H1 (cell line): ENCODE results near the gene FOLR1. TPM values are rescaled to one million over a fixed set of nuclear protein-coding genes. Genes with fewer than 3 reads are reported as not detected.

ENCODE experiments used
- CTCF ChIA-PET: fragments of 300-600 bp; sonication (Branson Sonifier 250); formaldehyde crosslinking; loops from one replicate; lab custom pipeline; 2021; ENCODE audit not compliant: partially characterized antibody; lab: Charles Lee
- POLR2A ChIA-PET: fragments of 300-600 bp; sonication (Branson Sonifier 250); formaldehyde crosslinking; loops from one replicate; lab custom pipeline; 2021; ENCODE audit warnings: inconsistent platforms; ENCODE audit not compliant: partially characterized antibody; lab: Charles Lee
- DNase-seq, 2 experiments: peaks; one replicate each; pipeline versions ENCODE4 v3.0.0 to v3.0.0-alpha.2; 2010 to 2022; ENCODE audit warnings: low spot score in 2 of 2, low read depth in 1 of 2, mixed read lengths in 1 of 2
- FAIRE-seq: peaks from 2 replicates; lab custom pipeline; 2011; peaks lifted over from hg19 to GRCh38; lab: Jason Lieb, UNC
- H2AFZ ChIP-seq: 2 replicates; pipeline ENCODE4 v1.8.1; 2012; ENCODE audit warnings: low read length, inconsistent platforms
- H2AK5ac ChIP-seq: 2 replicates; pipeline ENCODE4 v1.6.1; 2013; ENCODE audit warnings: low read depth, low read length
- H2BK120ac ChIP-seq: replicated peaks from 2 replicates; pipeline ENCODE3; 2013; ENCODE audit warnings: low read depth, low read length, inconsistent platforms
- H2BK12ac ChIP-seq: 2 replicates; pipeline ENCODE4 v1.6.1; 2013; ENCODE audit warnings: low read depth, low read length
- H2BK15ac ChIP-seq: 2 replicates; pipeline ENCODE4 v1.6.1; 2013; ENCODE audit warnings: low read length
- H2BK20ac ChIP-seq: 2 replicates; pipeline ENCODE4 v1.6.1; 2013; ENCODE audit warnings: low read length
- H2BK5ac ChIP-seq: 2 replicates; pipeline ENCODE4 v1.6.1; 2013; ENCODE audit warnings: low read depth, low read length
- H3K14ac ChIP-seq: 2 replicates; pipeline ENCODE4 v1.6.1; 2013; ENCODE audit warnings: inconsistent platforms; ENCODE audit not compliant: insufficient read length
- H3K18ac ChIP-seq: 2 replicates; pipeline ENCODE4 v1.6.1; 2013; ENCODE audit warnings: low read length; ENCODE audit errors: extremely low read depth
- H3K23ac ChIP-seq: 2 replicates; pipeline ENCODE4 v1.6.1; 2013; ENCODE audit warnings: inconsistent platforms; ENCODE audit not compliant: insufficient read length
- H3K23me2 ChIP-seq: 2 replicates; pipeline ENCODE4 v1.6.1; 2013; ENCODE audit warnings: low read depth, low read length
- H3K27ac ChIP-seq: 2 replicates; pipeline ENCODE4 v1.6.1; 2011; ENCODE audit warnings: low read depth, low read length, inconsistent platforms
- H3K27me3 ChIP-seq, 4 experiments: replicated peaks in 1 of 4; 1 replicate in 1 of 4; 2 replicates in 3 of 4; pipeline versions ENCODE4 v1.6.1 to v1.8.1; 2011 to 2013; ENCODE audit warnings: low read length in 3 of 4, mild to moderate bottlenecking in 3 of 4, inconsistent platforms in 2 of 4, mixed read lengths in 2 of 4, moderate library complexity in 1 of 4; ENCODE audit not compliant: control insufficient read depth in 3 of 4, insufficient read depth in 3 of 4; ENCODE audit errors: extremely low read depth in 1 of 4
- H3K36me3 ChIP-seq, 4 experiments: 2 replicates each; pipeline versions ENCODE4 v1.6.1 to v1.8.1; 2011 to 2013; ENCODE audit warnings: mild to moderate bottlenecking in 4 of 4, low read length in 3 of 4, moderate library complexity in 2 of 4, control low read depth in 1 of 4, inconsistent platforms in 1 of 4; ENCODE audit not compliant: insufficient read depth in 4 of 4, control insufficient read depth in 2 of 4
- H3K4ac ChIP-seq: replicated peaks from 2 replicates; pipeline ENCODE3; 2013; ENCODE audit warnings: low read length, low read depth, mixed read lengths, inconsistent platforms; ENCODE audit not compliant: insufficient read length
- H3K4me1 ChIP-seq, 4 experiments: replicated peaks in 1 of 4; 1 replicate in 1 of 4; 2 replicates in 3 of 4; pipeline versions ENCODE4 v1.6.1 to v1.8.1; 2011 to 2013; ENCODE audit warnings: low read length in 3 of 4, inconsistent platforms in 2 of 4, mixed read lengths in 1 of 4; ENCODE audit not compliant: insufficient read depth in 4 of 4, control insufficient read depth in 3 of 4
- H3K4me2 ChIP-seq, 2 experiments: 2 replicates each; pipeline versions ENCODE4 v1.6.1 to v1.8.1; 2011 to 2013; ENCODE audit warnings: low read depth in 2 of 2, low read length in 2 of 2, control low read depth in 1 of 2, inconsistent platforms in 1 of 2, mild to moderate bottlenecking in 1 of 2; ENCODE audit not compliant: insufficient read depth in 1 of 2
- H3K4me3 ChIP-seq, 4 experiments: fragments of 200-600, 300-600 bp in 1 of 4; sonication (generic), shearing (Covaris generic), sonication (Bioruptor Twin) in 1 of 4; 2 replicates each; pipeline versions ENCODE4 v1.5.1 to v1.8.1; 2011 to 2016; ENCODE audit warnings: low read length in 4 of 4, low read depth in 3 of 4, control low read depth in 2 of 4, inconsistent platforms in 2 of 4, mild to moderate bottlenecking in 2 of 4, mixed read lengths in 1 of 4, moderate library complexity in 1 of 4; ENCODE audit not compliant: insufficient read depth in 2 of 4; ENCODE audit errors: extremely low read depth in 1 of 4
- H3K56ac ChIP-seq: replicated peaks from 2 replicates; pipeline ENCODE3; 2013; ENCODE audit warnings: low read depth, mild to moderate bottlenecking, mixed read lengths, low read length, inconsistent platforms; ENCODE audit not compliant: insufficient read length
- H3K79me1 ChIP-seq: 2 replicates; pipeline ENCODE4 v1.6.1; 2013; ENCODE audit warnings: low read depth, low read length, control low read depth
- H3K79me2 ChIP-seq, 2 experiments: 2 replicates each; pipeline versions ENCODE4 v1.6.1 to v1.8.1; 2012 to 2013; ENCODE audit warnings: low read length in 2 of 2, mild to moderate bottlenecking in 2 of 2, inconsistent platforms in 1 of 2; ENCODE audit not compliant: insufficient read depth in 2 of 2, control insufficient read depth in 1 of 2
- H3K9ac ChIP-seq, 4 experiments: replicated peaks in 1 of 4; 1 replicate in 1 of 4; 2 replicates in 3 of 4; pipeline versions ENCODE4 v1.6.1 to v1.8.1; 2011 to 2013; ENCODE audit warnings: low read depth in 3 of 4, low read length in 3 of 4, control low read depth in 2 of 4, mild to moderate bottlenecking in 2 of 4, moderate library complexity in 2 of 4, inconsistent platforms in 1 of 4; ENCODE audit errors: extremely low read depth in 1 of 4
- H3K9me3 ChIP-seq, 2 experiments: 2 replicates each; pipeline versions ENCODE4 v1.6.1 to v1.8.1; 2012 to 2013; ENCODE audit warnings: mild to moderate bottlenecking in 2 of 2, moderate library complexity in 2 of 2, control low read depth in 1 of 2, inconsistent platforms in 1 of 2, low read depth in 1 of 2, low read length in 1 of 2, mixed read lengths in 1 of 2; ENCODE audit not compliant: insufficient read depth in 2 of 2
- H4K20me1 ChIP-seq, 2 experiments: replicated peaks in 1 of 2; 2 replicates each; pipeline versions ENCODE3 to v1.8.1; 2011 to 2013; ENCODE audit warnings: inconsistent platforms in 2 of 2, low read length in 2 of 2, mild to moderate bottlenecking in 1 of 2; ENCODE audit not compliant: insufficient read depth in 2 of 2, control insufficient read depth in 1 of 2
- H4K5ac ChIP-seq: 2 replicates; pipeline ENCODE4 v1.6.1; 2013; ENCODE audit warnings: low read length, low read depth, mixed read lengths, inconsistent platforms; ENCODE audit not compliant: insufficient read length
- H4K8ac ChIP-seq: 2 replicates; pipeline ENCODE4 v1.8.0; 2013; ENCODE audit warnings: mild to moderate bottlenecking, moderate library complexity, low read length, inconsistent platforms; ENCODE audit not compliant: insufficient read depth; ENCODE audit errors: extremely low read depth
- H4K91ac ChIP-seq: replicated peaks from 2 replicates; pipeline ENCODE3; 2013; ENCODE audit warnings: low read length, mixed read lengths, inconsistent platforms; ENCODE audit not compliant: insufficient read length
- ASH2L ChIP-seq: fragments of 200-600, 300-600 bp; sonication (generic); IDR thresholded peaks from one replicate; pipeline ENCODE4 v1.7.1; 2017; ENCODE audit warnings: low read length
- CEBPB ChIP-seq: IDR thresholded peaks from 2 replicates; pipeline ENCODE4 v1.6.1; 2012; ENCODE audit warnings: low read depth, low read length
- CTBP2 ChIP-seq: IDR thresholded peaks from 2 replicates; pipeline ENCODE4 v1.7.0; 2011; ENCODE audit warnings: borderline replicate concordance, mild to moderate bottlenecking, moderate library complexity, mixed read lengths, low read length; ENCODE audit not compliant: insufficient read depth, insufficient read length
- GABPA ChIP-seq: IDR thresholded peaks from 2 replicates; pipeline ENCODE4 v1.6.1; 2011; ENCODE audit warnings: mild to moderate bottlenecking, low read length, moderate library complexity, borderline replicate concordance; ENCODE audit not compliant: insufficient read depth
- KDM5A ChIP-seq: fragments of 200-600 bp; IDR thresholded peaks from 2 replicates; pipeline ENCODE4 v1.7.1; 2012; ENCODE audit warnings: mild to moderate bottlenecking, low read length, inconsistent platforms, mixed read lengths
- SIN3A ChIP-seq, 2 experiments: IDR thresholded peaks in 1 of 2; conservative IDR thresholded peaks in 1 of 2; 2 replicates each; pipeline ENCODE4 v1.6.1; 2011 to 2012; ENCODE audit warnings: low read length in 2 of 2, improper control_type of control experiment in 1 of 2, low read depth in 1 of 2, mild to moderate bottlenecking in 1 of 2
- SIX5 ChIP-seq: IDR thresholded peaks from 2 replicates; pipeline ENCODE4 v1.6.1; 2011; ENCODE audit warnings: mild to moderate bottlenecking, low read depth, low read length
- SP1 ChIP-seq: IDR thresholded peaks from 2 replicates; pipeline ENCODE4 v1.6.1; 2011; ENCODE audit warnings: low read depth, low read length
- SUZ12 ChIP-seq: fragments of 200-600 bp; sonication (generic); IDR thresholded peaks from 2 replicates; pipeline ENCODE4 v1.6.1; 2012; ENCODE audit warnings: mild to moderate bottlenecking, inconsistent platforms, low read length, moderate library complexity, mixed read lengths
- WGBS, 2 experiments: shearing (Covaris generic) in 1 of 2; methylation state at CpG; one replicate each; pipeline versions ENCODE4 v1.1.6 to v1.1.7; 2013 to 2015; ENCODE audit warnings: low lambda C conversion rate in 2 of 2, mixed read lengths in 2 of 2, inconsistent platforms in 1 of 2, low coverage in 1 of 2, missing lambda C conversion rate in 1 of 2; ENCODE audit not compliant: insufficient replicate concordance in 2 of 2, insufficient coverage in 1 of 2, insufficient read length in 1 of 2; ENCODE audit errors: extremely low coverage in 1 of 2, missing lambda C conversion rate in 1 of 2; 5-methylcytosine and 5-hydroxymethylcytosine counted together
- polyA plus RNA-seq, 7 experiments: library from polyadenylated mRNA; depleted of rRNA in 3 of 7; stranded (reverse) in 5 of 7; unstranded in 2 of 7; fragments of >200 nt in 5 of 7; fragments of 200-250 nt in 2 of 7; gene quantifications; 1 replicate in 5 of 7; 2 replicates in 1 of 7; 4 replicates in 1 of 7; pipeline versions ENCODE4 v1.2.1 to v1.2.3, GENCODE V29; 2011 to 2013; ENCODE audit warnings: missing spikeins in 2 of 7, mixed read lengths in 2 of 7
- total RNA-seq: library from RNA; stranded (reverse); fragmentation: NEBNext Ultra II Directional; extraction: Animal tissue kit (Norgen Biotek cat#: 25700); gene quantifications from 2 replicates; pipeline ENCODE4 v1.2.1, GENCODE V29; 2021

FOLR1 gene
- total and polyA plus RNA-seq, 2 of the 8 experiments (the other 6 are each of a cell fraction or from before 2014, with no cell fraction given) = 1.3 TPM; not detected in 1

DNA sequence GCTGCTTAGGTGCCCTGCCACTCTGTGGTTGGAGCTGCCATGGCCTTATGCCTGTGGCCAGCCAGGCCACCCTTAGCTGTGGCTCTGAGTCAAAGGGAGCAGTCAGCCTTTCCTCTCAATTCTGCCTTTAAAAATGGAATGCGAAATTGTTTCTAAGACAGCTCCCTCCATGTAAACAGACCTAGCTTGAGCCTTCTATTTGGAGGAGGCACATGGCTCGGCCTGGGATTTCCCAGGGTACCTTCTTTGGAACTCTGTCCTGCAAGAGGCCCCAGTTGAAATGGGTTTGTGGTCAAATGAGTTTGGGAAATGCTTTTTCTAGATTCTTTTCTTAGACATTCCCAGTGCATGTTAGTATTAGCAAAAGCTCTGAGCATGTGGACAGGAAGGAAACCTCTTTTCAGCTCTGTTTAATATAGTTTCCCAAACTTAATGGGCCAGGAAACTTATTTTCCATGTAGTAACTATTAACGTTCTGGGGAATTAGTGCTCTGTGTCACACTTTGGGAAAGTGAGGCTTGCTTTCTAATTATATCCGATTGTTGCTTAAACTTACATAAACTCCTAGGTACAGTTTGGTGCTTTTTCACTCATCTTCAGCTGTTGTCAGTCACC is 44.2 kb downstream of the FOLR1 start:
- Histone ChIP-seq H3K23ac (no peak overlapping the region), H2BK12ac (no peak overlapping the region), H3K79me2 (no peaks in the 10 kb centered on the region), H4K20me1 (peaks cover 11 to 16% of the 10 kb centered on the region in 2 experiments), H3K4me3 (no peak overlapping the region), H3K27ac (no peak overlapping the region), H2AFZ (no peak overlapping the region), H3K4me2 (no peak overlapping the region), H3K4me1 (peaks cover 3 to 29% (median 21%) of the 10 kb centered on the region in 4 experiments), H4K5ac (no peak overlapping the region), H3K9ac (no peak overlapping the region), H3K27me3 (peaks cover 19 to 29% (median 26%) of the 10 kb centered on the region in 4 experiments), H3K23me2 (peaks cover 12% of the 10 kb centered on the region; the same call in 1 of the 2 replicates), H3K9me3 (no peaks in the 10 kb centered on the region; a peak in 1 of 4 replicates), H3K79me1 (no peaks in the 10 kb centered on the region), H2BK20ac (no peak overlapping the region), H2AK5ac (no peak overlapping the region), H3K14ac (no peak overlapping the region), H4K91ac (no peak overlapping the region), H3K4ac (no peak overlapping the region), H3K36me3 (peaks cover 16 to 45% (median 40%) of the 10 kb centered on the region in 4 experiments), H2BK15ac (no peak overlapping the region), H3K18ac (no peak overlapping the region), H2BK5ac (no peak overlapping the region), H2BK120ac (no peak overlapping the region), H3K56ac (no peak overlapping the region), H4K8ac (no peak overlapping the region)
- no peak for FAIRE-seq
- WGBS, 2 experiments = 88% methylated on average over 4 of the region's 4 CpGs; no CpG with 5 or more reads in 1 of the 2 experiments
- no peak for DNase-seq
- POLR2A ChIA-PET = interaction anchor here (1.1 to 7.7 kb wide), 4 partner anchors 11 to 142 kb away, joined by 3 to 160 read pairs (median 4); partner anchors contain the start of gene INPPL1
- CTCF ChIA-PET = interaction anchor here (0.7 to 5.2 kb wide), 16 partner anchors 10 to 221 kb away, joined by 3 to 72 read pairs (median 4); partner anchors contain the start of genes CLPB and INPPL1
- TF ChIP-seq CEBPB (no peak), CTBP2 (no peak), ASH2L (no peak), GABPA (no peak), SP1 (no peak), KDM5A (no peak), SUZ12 (no peak), SIX5 (no peak), SIN3A (conservative IDR thresholded peaks at IDR 0.05 in 1 of 2, IDR thresholded peaks at IDR 0.05 in 1 of 2; ENCODE audit: low read depth in 1 of 2, low read length in 2 of 2) (no peak)
